B cell (primary cell): ENCODE measurements around the gene UNC5B. TPM values are rescaled to one million over a fixed set of nuclear protein-coding genes. Genes with fewer than 3 reads are reported as not detected.

Source experiments
- ATAC-seq: fragments of 200-7000 bp; cut with Tn5 transposase; one replicate; pipeline ENCODE4 v1.10.0; 2021; ENCODE audit warnings: low read depth, mild to moderate bottlenecking, moderate number of reproducible peaks, moderate library complexity
- CTCF ChIA-PET: fragments of 350-600 bp; sonication (Branson Sonifier 250); formaldehyde crosslinking; loops from one replicate; lab custom pipeline; 2021; ENCODE audit warnings: antibody characterized with exemption, inconsistent platforms; lab: Charles Lee
- POLR2A ChIA-PET: fragments of 350-600 bp; sonication (Branson Sonifier 250); formaldehyde crosslinking; loops from one replicate; lab custom pipeline; 2021; ENCODE audit warnings: antibody characterized with exemption; lab: Charles Lee
- DNase-seq: peaks from one replicate; pipeline ENCODE4 v3.0.0; 2013
- H2AFZ ChIP-seq: 2 replicates; pipeline ENCODE4 v1.6.1; 2012; ENCODE audit warnings: mild to moderate bottlenecking, low read depth, low read length; ENCODE audit not compliant: insufficient read depth, poor library complexity, severe bottlenecking
- H3K27ac ChIP-seq, 2 donors: 1 replicate in 1 of 2; 2 replicates in 1 of 2; pipeline ENCODE4 v1.5.1; 2012 to 2013; ENCODE audit warnings: low read length in 2 of 2, mild to moderate bottlenecking in 2 of 2, moderate library complexity in 1 of 2
- H3K27me3 ChIP-seq, 4 experiments: fragments of 200-600 bp in 1 of 4; sonication (generic) in 1 of 4; replicated peaks in 1 of 4; 1 replicate in 2 of 4; 2 replicates in 2 of 4; pipeline versions ENCODE4 v1.6.1 to v1.7.0; 2013 to 2016; ENCODE audit warnings: low read length in 3 of 4, mild to moderate bottlenecking in 2 of 4, mixed read lengths in 1 of 4, moderate library complexity in 1 of 4; ENCODE audit not compliant: insufficient read depth in 4 of 4, control insufficient read depth in 3 of 4; ENCODE audit errors: control extremely low read depth in 1 of 4
- H3K36me3 ChIP-seq, 2 experiments: replicated peaks in 1 of 2; 1 replicate in 1 of 2; 2 replicates in 1 of 2; pipeline versions ENCODE4 v1.6.1 to v1.7.1; 2013; ENCODE audit warnings: low read length in 1 of 2; ENCODE audit not compliant: insufficient read depth in 2 of 2, control insufficient read depth in 1 of 2; ENCODE audit errors: control extremely low read depth in 1 of 2, extremely low read depth in 1 of 2
- H3K4me1 ChIP-seq, 2 donors: fragments of 200-600 bp in 1 of 2; sonication (generic) in 1 of 2; 1 replicate in 1 of 2; 2 replicates in 1 of 2; pipeline versions ENCODE4 v1.5.1 to v1.6.1; 2013 to 2017; ENCODE audit warnings: low read length in 2 of 2; ENCODE audit not compliant: control insufficient read depth in 2 of 2, insufficient read depth in 2 of 2
- H3K4me2 ChIP-seq: replicated peaks from 2 replicates; pipeline ENCODE3; 2012; ENCODE audit warnings: mild to moderate bottlenecking, low read depth, low read length; ENCODE audit not compliant: poor library complexity, severe bottlenecking
- H3K4me3 ChIP-seq, 5 experiments: fragments of 200-600 bp in 1 of 5; sonication (generic) in 1 of 5; 1 replicate in 3 of 5; 2 replicates in 2 of 5; pipeline versions ENCODE4 v1.5.1 to v1.7.0; 2011 to 2016; ENCODE audit warnings: low read length in 4 of 5, mild to moderate bottlenecking in 4 of 5, low read depth in 2 of 5, control low read depth in 1 of 5, moderate library complexity in 1 of 5; ENCODE audit not compliant: insufficient read depth in 1 of 5; ENCODE audit errors: control extremely low read depth in 1 of 5, extremely low read depth in 1 of 5
- H3K79me2 ChIP-seq: fragments of 200-600 bp; sonication (generic); one replicate; pipeline ENCODE4 v1.6.0; 2016; ENCODE audit warnings: low read length; ENCODE audit not compliant: control insufficient read depth, insufficient read depth
- H3K9ac ChIP-seq: fragments of 200-600 bp; sonication (generic); 2 replicates; pipeline ENCODE4 v1.6.1; 2017; ENCODE audit warnings: mild to moderate bottlenecking, low read length, moderate library complexity
- H3K9me3 ChIP-seq, 3 donors: one replicate each; pipeline versions ENCODE4 v1.6.1 to v1.7.1; 2013; ENCODE audit warnings: low read length in 2 of 3; ENCODE audit not compliant: control insufficient read depth in 2 of 3, insufficient read depth in 1 of 3; ENCODE audit errors: control extremely low read depth in 1 of 3
- H4K20me1 ChIP-seq: 2 replicates; pipeline ENCODE4 v1.6.0; 2012; ENCODE audit warnings: mild to moderate bottlenecking, low read length; ENCODE audit not compliant: insufficient read depth, control insufficient read depth, poor library complexity, severe bottlenecking
- H3K27ac Mint-ChIP-seq: one replicate; pipeline ENCODE4 v1.8.0; 2021; ENCODE audit warnings: mixed read lengths
- H3K27me3 Mint-ChIP-seq: one replicate; pipeline ENCODE4 v1.8.0; 2021; ENCODE audit warnings: mixed read lengths
- H3K4me1 Mint-ChIP-seq: one replicate; pipeline ENCODE4 v1.8.0; 2021; ENCODE audit warnings: mixed read lengths
- H3K4me3 Mint-ChIP-seq: one replicate; pipeline ENCODE4 v1.8.0; 2021; ENCODE audit warnings: mixed read lengths
- H3K9me3 Mint-ChIP-seq: one replicate; pipeline ENCODE4 v1.8.0; 2022; ENCODE audit warnings: mixed read lengths; ENCODE audit not compliant: insufficient read depth
- CTCF ChIP-seq: fragments of 200-600 bp; IDR thresholded peaks from one replicate; pipeline ENCODE4 v1.8.0; 2022; ENCODE audit warnings: antibody characterized with exemption, mild to moderate bottlenecking
- EZH2 ChIP-seq: IDR thresholded peaks from 2 replicates; pipeline ENCODE4 v1.6.1; 2012; ENCODE audit warnings: borderline replicate concordance, low read depth, mild to moderate bottlenecking, moderate library complexity, low read length; ENCODE audit not compliant: insufficient read depth, poor library complexity, severe bottlenecking
- WGBS: methylation state at CpG from one replicate; pipeline ENCODE4 v1.1.5; 2013; ENCODE audit warnings: missing lambda C conversion rate; ENCODE audit not compliant: insufficient coverage; 5-methylcytosine and 5-hydroxymethylcytosine counted together
- intact Hi-C: fragments of 100-400 bp; cut with micrococcal nuclease; formaldehyde crosslinking; loops from one replicate; pipeline ENCODE4 v1.10.0; 2022
- polyA plus RNA-seq: library from polyadenylated mRNA; depleted of rRNA; stranded (reverse); fragments of >200 nt; gene quantifications from 2 replicates; pipeline ENCODE4 v1.2.3, GENCODE V29; 2012
- total RNA-seq, 2 donors: library from RNA; stranded (reverse); fragments of 120-200 nt in 1 of 2; gene quantifications; 1 replicate in 1 of 2; 2 replicates in 1 of 2; pipeline versions ENCODE4 v1.2.3 to v1.2.4, GENCODE V29; 2013 to 2022

The UNC5B gene
- total and polyA plus RNA-seq, 2 donors (not counting 1 experiment from before 2014, with no cell fraction given), result not detected

- DNase-seq (no peak), ATAC-seq (no peak)
- intact Hi-C loops, result no loop called here
- Histone ChIP-seq H3K36me3 (no peaks in the 10 kb centered on the region), H4K20me1 (no peaks in the 10 kb centered on the region), H3K27me3 (peaks cover 0 to 11% (median 0%) of the 10 kb centered on the region in 4 experiments), H3K4me1 (no peaks in the 10 kb centered on the region), H3K9ac (no peak overlapping the region), H3K4me2 (no peak overlapping the region), H2AFZ (no peak overlapping the region), H3K9me3 (no peaks in the 10 kb centered on the region), H3K27ac (no peak overlapping the region), H3K4me3 (no peak overlapping the region), H3K79me2 (no peaks in the 10 kb centered on the region)
- Mint-ChIP-seq H3K4me1 (no peaks in the 10 kb centered on the region), H3K4me3 (no peak overlapping the region), H3K27ac (no peak overlapping the region), H3K9me3 (no peaks in the 10 kb centered on the region), H3K27me3 (peaks cover 11% of the 10 kb centered on the region)
- 100% methylated on average over 4 of the region's 8 CpGs for WGBS
- ChIA-PET CTCF (no interaction called here), POLR2A (no interaction called here)
- no peak for TF ChIP-seq EZH2
- TF ChIP-seq CTCF, result no peak
Observed at GRCh38 chr10:71262027-71262426, 49.7 kb downstream of the UNC5B start.

GRCh38 chr10:71262817-71263216 is 50.4 kb downstream of the UNC5B start:
- Histone ChIP-seq H3K4me2 (no peak overlapping the region), H3K27ac (no peak overlapping the region), H2AFZ (no peak overlapping the region), H3K36me3 (no peaks in the 10 kb centered on the region), H4K20me1 (no peaks in the 10 kb centered on the region), H3K9ac (no peak overlapping the region), H3K9me3 (no peaks in the 10 kb centered on the region), H3K27me3 (peaks cover 0 to 10% (median 0%) of the 10 kb centered on the region in 4 experiments), H3K4me1 (no peaks in the 10 kb centered on the region), H3K4me3 (no peak overlapping the region), H3K79me2 (no peaks in the 10 kb centered on the region)
- no peak for DNase-seq
- Mint-ChIP-seq H3K27me3 (peaks cover 10% of the 10 kb centered on the region), H3K4me3 (no peak overlapping the region), H3K27ac (no peak overlapping the region), H3K9me3 (no peaks in the 10 kb centered on the region), H3K4me1 (no peaks in the 10 kb centered on the region)
- TF ChIP-seq EZH2, result no peak
- TF ChIP-seq CTCF, result no peak
- POLR2A ChIA-PET, result no interaction called here
- intact Hi-C loops, result no loop called here
- 80% methylated on average over 3 of the region's 5 CpGs for WGBS
- CTCF ChIA-PET, result no interaction called here
- ATAC-seq, result no peak
